CD14-positive monocyte (primary cell): ENCODE measurements around the gene IGFBP6. TPM values are rescaled to one million over a fixed set of nuclear protein-coding genes. Genes with fewer than 3 reads are reported as not detected.

Experiments
- DNase-seq, 3 donors: peaks; one replicate each; pipeline ENCODE4 v3.0.0-alpha.2; 2011 to 2022
- H2AFZ ChIP-seq: 2 replicates; pipeline ENCODE4 v1.6.0; 2012; ENCODE audit warnings: mild to moderate bottlenecking, low read depth, low read length, inconsistent platforms; ENCODE audit not compliant: insufficient read depth, poor library complexity, severe bottlenecking
- H3K27ac ChIP-seq, 2 donors: 1 replicate in 1 of 2; 2 replicates in 1 of 2; pipeline ENCODE4 v1.5.1; 2012 to 2013; ENCODE audit warnings: low read length in 2 of 2, control low read depth in 1 of 2, inconsistent platforms in 1 of 2, low read depth in 1 of 2, mild to moderate bottlenecking in 1 of 2
- H3K27me3 ChIP-seq, 2 donors: one replicate each; pipeline versions ENCODE4 v1.6.0 to v1.6.1; 2011 to 2013; ENCODE audit warnings: low read length in 2 of 2; ENCODE audit not compliant: control insufficient read depth in 2 of 2, insufficient read depth in 2 of 2
- H3K36me3 ChIP-seq, 2 donors: replicated peaks in 1 of 2; 1 replicate in 1 of 2; 2 replicates in 1 of 2; pipeline versions ENCODE4 v1.5.1 to v1.6.1; 2012 to 2013; ENCODE audit warnings: low read length in 2 of 2, control low read depth in 1 of 2, inconsistent platforms in 1 of 2, mild to moderate bottlenecking in 1 of 2; ENCODE audit not compliant: insufficient read depth in 2 of 2, control insufficient read depth in 1 of 2
- H3K4me1 ChIP-seq, 2 donors: 1 replicate in 1 of 2; 2 replicates in 1 of 2; pipeline versions ENCODE4 v1.5.1 to v1.6.1; 2012 to 2013; ENCODE audit warnings: low read length in 2 of 2, control low read depth in 1 of 2, inconsistent platforms in 1 of 2, mild to moderate bottlenecking in 1 of 2, moderate library complexity in 1 of 2; ENCODE audit not compliant: insufficient read depth in 2 of 2, control insufficient read depth in 1 of 2
- H3K4me2 ChIP-seq: replicated peaks from 2 replicates; pipeline ENCODE3; 2012; ENCODE audit warnings: low read length, moderate library complexity, mild to moderate bottlenecking; ENCODE audit not compliant: poor library complexity, severe bottlenecking; ENCODE audit errors: extremely low read depth
- H3K4me3 ChIP-seq, 3 experiments: fragments of 200-600 bp in 1 of 3; sonication (generic) in 1 of 3; replicated peaks in 1 of 3; 1 replicate in 2 of 3; 2 replicates in 1 of 3; pipeline ENCODE4 v1.5.1; 2011 to 2013; ENCODE audit warnings: low read length in 3 of 3, mild to moderate bottlenecking in 3 of 3, control low read depth in 2 of 3, low read depth in 2 of 3, inconsistent platforms in 1 of 3, moderate library complexity in 1 of 3
- H3K79me2 ChIP-seq: 2 replicates; pipeline ENCODE4 v1.6.0; 2012; ENCODE audit warnings: mild to moderate bottlenecking, control low read depth, inconsistent platforms, low read length, moderate library complexity; ENCODE audit not compliant: insufficient read depth
- H3K9ac ChIP-seq: 2 replicates; pipeline ENCODE4 v1.6.0; 2017; ENCODE audit warnings: low read length, mild to moderate bottlenecking; ENCODE audit not compliant: insufficient read depth, poor library complexity, severe bottlenecking
- H3K9me3 ChIP-seq, 2 donors: replicated peaks in 1 of 2; 1 replicate in 1 of 2; 2 replicates in 1 of 2; pipeline versions ENCODE4 v1.5.1 to v1.6.1; 2012 to 2013; ENCODE audit warnings: low read length in 2 of 2, control low read depth in 1 of 2; ENCODE audit not compliant: control insufficient read depth in 1 of 2, insufficient read depth in 1 of 2
- H4K20me1 ChIP-seq: 2 replicates; pipeline ENCODE4 v1.6.0; 2012; ENCODE audit warnings: mild to moderate bottlenecking, low read length, control low read depth, moderate library complexity; ENCODE audit not compliant: insufficient read depth
- H3K27ac Mint-ChIP-seq, 7 donors: one replicate each; pipeline ENCODE4 v1.8.0; 2020; ENCODE audit warnings: mild to moderate bottlenecking in 7 of 7, mixed read lengths in 7 of 7, moderate library complexity in 6 of 7, inconsistent platforms in 2 of 7
- H3K27me3 Mint-ChIP-seq, 3 donors: one replicate each; pipeline ENCODE4 v1.8.0; 2021 to 2022; ENCODE audit warnings: low read depth in 3 of 3, mild to moderate bottlenecking in 3 of 3, mixed read lengths in 3 of 3, moderate library complexity in 3 of 3, inconsistent platforms in 1 of 3
- H3K36me3 Mint-ChIP-seq, 2 donors: one replicate each; pipeline ENCODE4 v1.8.0; 2020; ENCODE audit warnings: mixed read lengths in 2 of 2, inconsistent platforms in 1 of 2, mild to moderate bottlenecking in 1 of 2
- H3K4me1 Mint-ChIP-seq: one replicate; pipeline ENCODE4 v1.8.0; 2020; ENCODE audit warnings: mild to moderate bottlenecking, mixed read lengths
- H3K4me3 Mint-ChIP-seq, 2 donors: one replicate each; pipeline ENCODE4 v1.8.0; 2020; ENCODE audit warnings: mild to moderate bottlenecking in 2 of 2, mixed read lengths in 2 of 2, moderate library complexity in 1 of 2
- H3K9me3 Mint-ChIP-seq, 7 donors: one replicate each; pipeline ENCODE4 v1.8.0; 2020 to 2022; ENCODE audit warnings: mixed read lengths in 7 of 7, mild to moderate bottlenecking in 6 of 7, moderate library complexity in 6 of 7, inconsistent platforms in 2 of 7
- WGBS: methylation state at CpG from one replicate; pipeline ENCODE4 v1.1.5; 2013; ENCODE audit warnings: missing lambda C conversion rate; ENCODE audit not compliant: insufficient coverage; 5-methylcytosine and 5-hydroxymethylcytosine counted together
- intact Hi-C, 2 donors: fragments of 100-400 bp; cut with micrococcal nuclease; formaldehyde crosslinking; loops; one replicate each; pipeline versions ENCODE4 v1.15.0 to v1.15.1; 2023
- polyA plus RNA-seq, 3 donors: library from polyadenylated mRNA; depleted of rRNA in 1 of 3; unstranded in 2 of 3; stranded (reverse) in 1 of 3; fragments of 300-500 nt in 2 of 3; fragments of >200 nt in 1 of 3; fragmentation: Illumina TruSeq in 2 of 3; gene quantifications; 1 replicate in 2 of 3; 2 replicates in 1 of 3; pipeline ENCODE4 v1.2.3, GENCODE V29; 2012 to 2021
- TF ChIP-seq, protein P1 (sequence below): fragments of 200-600 bp; IDR thresholded peaks from one replicate; pipeline ENCODE4 v1.8.0; 2022; ENCODE audit warnings: antibody characterized with exemption, mild to moderate bottlenecking

IGFBP6 gene
- polyA plus RNA-seq, 3 donors: 0.20 TPM; not detected in 2

DNA sequence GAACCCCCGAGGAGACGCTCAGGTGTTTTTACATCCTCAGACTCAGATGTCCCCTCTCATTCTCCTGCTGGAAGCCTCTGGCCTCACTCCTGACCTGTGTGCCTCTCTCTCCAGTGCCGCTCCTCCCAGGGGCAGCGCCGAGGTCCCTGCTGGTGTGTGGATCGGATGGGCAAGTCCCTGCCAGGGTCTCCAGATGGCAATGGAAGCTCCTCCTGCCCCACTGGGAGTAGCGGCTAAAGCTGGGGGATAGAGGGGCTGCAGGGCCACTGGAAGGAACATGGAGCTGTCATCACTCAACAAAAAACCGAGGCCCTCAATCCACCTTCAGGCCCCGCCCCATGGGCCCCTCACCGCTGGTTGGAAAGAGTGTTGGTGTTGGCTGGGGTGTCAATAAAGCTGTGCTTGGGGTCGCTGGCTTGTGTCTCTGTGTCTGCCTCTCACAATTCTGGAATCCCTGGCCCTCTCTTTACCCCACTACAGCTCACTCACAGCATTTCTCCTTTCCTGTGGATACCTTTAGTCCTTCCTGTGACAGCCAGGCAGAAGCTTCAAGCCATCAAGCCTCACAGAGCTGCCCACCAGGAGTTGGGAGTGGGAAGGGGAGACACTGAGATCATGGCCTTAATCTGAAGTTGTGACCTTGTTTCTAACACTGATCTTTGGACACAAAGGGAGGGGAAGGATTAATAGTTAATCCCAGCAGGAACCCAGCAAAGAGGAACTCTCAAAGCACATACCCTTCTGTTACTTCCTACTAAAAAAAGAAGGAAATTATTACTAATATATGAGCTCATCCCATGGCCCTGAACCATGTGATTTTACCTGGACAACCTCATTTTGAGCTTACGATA is 4.7 kb downstream of the IGFBP6 start:
- Mint-ChIP-seq H3K9me3 (no peaks in the 10 kb centered on the region), H3K27me3 (peaks cover 16 to 25% (median 22%) of the 10 kb centered on the region in 3 donors), H3K4me1 (peaks cover 43% of the 10 kb centered on the region), H3K36me3 (peaks cover 0 to 9% of the 10 kb centered on the region in 2 donors), H3K4me3 (peak overlapping the region in 1 of 2 donors; percentile 51), H3K27ac (peak overlapping the region in 6 of 7 donors; percentile 5 to 84 (median 26))
- Histone ChIP-seq H3K9ac (no peak overlapping the region), H2AFZ (no peak overlapping the region), H3K9me3 (no peaks in the 10 kb centered on the region), H3K27me3 (peaks cover 10 to 16% of the 10 kb centered on the region in 2 donors), H4K20me1 (no peaks in the 10 kb centered on the region), H3K36me3 (no peaks in the 10 kb centered on the region), H3K79me2 (no peaks in the 10 kb centered on the region), H3K27ac (no peak overlapping the region), H3K4me2 (no peak overlapping the region), H3K4me3 (no peak overlapping the region), H3K4me1 (peaks cover 47 to 48% of the 10 kb centered on the region in 2 donors)
- intact Hi-C loops: loop anchor here in 1 of 2 donors (5.0 kb wide), 1 partner anchor 35 kb away; no protein-coding TSS in a partner anchor
- TF ChIP-seq, protein P1, sequence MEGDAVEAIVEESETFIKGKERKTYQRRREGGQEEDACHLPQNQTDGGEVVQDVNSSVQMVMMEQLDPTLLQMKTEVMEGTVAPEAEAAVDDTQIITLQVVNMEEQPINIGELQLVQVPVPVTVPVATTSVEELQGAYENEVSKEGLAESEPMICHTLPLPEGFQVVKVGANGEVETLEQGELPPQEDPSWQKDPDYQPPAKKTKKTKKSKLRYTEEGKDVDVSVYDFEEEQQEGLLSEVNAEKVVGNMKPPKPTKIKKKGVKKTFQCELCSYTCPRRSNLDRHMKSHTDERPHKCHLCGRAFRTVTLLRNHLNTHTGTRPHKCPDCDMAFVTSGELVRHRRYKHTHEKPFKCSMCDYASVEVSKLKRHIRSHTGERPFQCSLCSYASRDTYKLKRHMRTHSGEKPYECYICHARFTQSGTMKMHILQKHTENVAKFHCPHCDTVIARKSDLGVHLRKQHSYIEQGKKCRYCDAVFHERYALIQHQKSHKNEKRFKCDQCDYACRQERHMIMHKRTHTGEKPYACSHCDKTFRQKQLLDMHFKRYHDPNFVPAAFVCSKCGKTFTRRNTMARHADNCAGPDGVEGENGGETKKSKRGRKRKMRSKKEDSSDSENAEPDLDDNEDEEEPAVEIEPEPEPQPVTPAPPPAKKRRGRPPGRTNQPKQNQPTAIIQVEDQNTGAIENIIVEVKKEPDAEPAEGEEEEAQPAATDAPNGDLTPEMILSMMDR: no peak
- no CpG with 5 or more reads among the region's 12 CpGs for WGBS
- peak in 2 of 3 donors; percentile 54 to 58 for DNase-seq

DNA sequence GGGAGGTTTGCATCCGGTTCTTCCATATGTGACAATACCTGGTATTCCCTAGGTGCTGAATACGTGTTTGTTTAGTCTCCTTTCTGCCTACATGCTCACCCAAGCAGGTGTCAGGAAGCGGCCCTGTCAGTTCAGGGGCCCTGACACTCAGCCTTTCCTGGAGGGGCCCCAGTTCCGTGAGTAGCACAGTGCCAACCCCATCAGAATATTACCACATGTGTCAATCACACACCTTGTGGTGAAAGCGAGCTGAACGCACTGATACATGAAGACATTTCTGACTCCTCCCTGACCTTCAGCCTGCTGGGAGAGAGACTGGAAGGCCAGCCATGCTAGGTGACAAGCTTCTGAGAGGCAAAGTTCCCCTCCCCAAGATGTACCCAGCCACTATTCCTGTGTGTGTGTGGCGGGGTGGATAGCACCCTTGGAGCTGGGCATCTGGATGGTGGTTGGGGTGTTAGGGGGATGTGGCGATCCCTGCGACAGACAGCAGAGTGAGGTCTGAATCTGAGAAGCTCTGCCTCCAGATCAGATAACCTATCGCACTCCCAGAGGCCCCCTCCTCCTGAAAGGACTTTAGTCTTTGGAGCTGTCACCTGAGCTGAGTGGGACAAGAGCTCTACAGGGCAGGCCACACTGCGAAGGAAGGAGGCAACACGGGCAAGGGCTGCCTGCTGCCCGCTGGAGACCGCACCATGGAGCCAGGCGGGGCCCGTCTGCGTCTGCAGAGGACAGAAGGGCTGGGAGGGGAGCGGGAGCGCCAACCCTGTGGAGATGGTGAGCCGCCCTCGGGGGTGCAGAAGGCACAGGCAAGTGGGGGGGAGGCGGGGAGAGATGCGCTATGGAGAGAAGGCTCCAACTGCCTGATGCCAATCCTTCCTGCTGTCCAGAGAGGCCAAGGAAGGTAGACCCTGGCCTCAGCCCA is 5.7 kb downstream of the IGFBP6 start, which contains the start of gene SOAT2:
SOAT2 (plus strand) TSS at position 604 of the 925 bp plus-strand sequence; CDS start at position 696, 92 bp downstream.
- no peak within 1 kb of the TSS for H3K4me2 ChIP-seq
- no peak within 1 kb of the TSS for H2AFZ ChIP-seq
- no peaks in the 10 kb centered on the region for H3K36me3 ChIP-seq
- H3K4me3 Mint-ChIP-seq: peak within 1 kb of the TSS; percentile 16 to 51
- peak within 1 kb of the TSS in 1 of 2 donors; percentile 26 for H3K27ac ChIP-seq
- intact Hi-C loops: loop anchor here in 1 of 2 donors (5.0 kb wide), 1 partner anchor 36 kb away; no protein-coding TSS in a partner anchor
- DNase-seq: no peak
- H3K4me1 ChIP-seq: peaks cover 37 to 40% of the 10 kb centered on the region in 2 donors
- H3K9me3 Mint-ChIP-seq: no peaks in the 10 kb centered on the region
- WGBS: 69% methylated on average over 17 of the region's 23 CpGs
- TF ChIP-seq, protein P1: no peak
- H3K9me3 ChIP-seq: no peaks in the 10 kb centered on the region
- no peak within 1 kb of the TSS for H3K4me3 ChIP-seq
- H3K27me3 Mint-ChIP-seq: peaks cover 12 to 15% (median 13%) of the 10 kb centered on the region in 3 donors
- peaks cover 39% of the 10 kb centered on the region for H3K4me1 Mint-ChIP-seq
- H3K27me3 ChIP-seq: peaks cover 9% of the 10 kb centered on the region in 2 donors
- H3K9ac ChIP-seq: no peak within 1 kb of the TSS
- peaks cover 0 to 8% of the 10 kb centered on the region in 2 donors for H3K36me3 Mint-ChIP-seq
- no peaks in the 10 kb centered on the region for H3K79me2 ChIP-seq
- no peaks in the 10 kb centered on the region for H4K20me1 ChIP-seq
- peak within 1 kb of the TSS in 6 of 7 donors; percentile 16 to 84 (median 68) for H3K27ac Mint-ChIP-seq
